Left hindlimb (tissue), 1 donor: Measurements from ENCODE around the gene TM9SF2.
A peak's percentile ranks its signal among the peaks of the same experiment; 100 is the strongest.

Source experiments
- DNase-seq: peaks from one replicate; pipeline ENCODE4 v3.0.0-alpha.2; 2018

Gene TM9SF2

DNA sequence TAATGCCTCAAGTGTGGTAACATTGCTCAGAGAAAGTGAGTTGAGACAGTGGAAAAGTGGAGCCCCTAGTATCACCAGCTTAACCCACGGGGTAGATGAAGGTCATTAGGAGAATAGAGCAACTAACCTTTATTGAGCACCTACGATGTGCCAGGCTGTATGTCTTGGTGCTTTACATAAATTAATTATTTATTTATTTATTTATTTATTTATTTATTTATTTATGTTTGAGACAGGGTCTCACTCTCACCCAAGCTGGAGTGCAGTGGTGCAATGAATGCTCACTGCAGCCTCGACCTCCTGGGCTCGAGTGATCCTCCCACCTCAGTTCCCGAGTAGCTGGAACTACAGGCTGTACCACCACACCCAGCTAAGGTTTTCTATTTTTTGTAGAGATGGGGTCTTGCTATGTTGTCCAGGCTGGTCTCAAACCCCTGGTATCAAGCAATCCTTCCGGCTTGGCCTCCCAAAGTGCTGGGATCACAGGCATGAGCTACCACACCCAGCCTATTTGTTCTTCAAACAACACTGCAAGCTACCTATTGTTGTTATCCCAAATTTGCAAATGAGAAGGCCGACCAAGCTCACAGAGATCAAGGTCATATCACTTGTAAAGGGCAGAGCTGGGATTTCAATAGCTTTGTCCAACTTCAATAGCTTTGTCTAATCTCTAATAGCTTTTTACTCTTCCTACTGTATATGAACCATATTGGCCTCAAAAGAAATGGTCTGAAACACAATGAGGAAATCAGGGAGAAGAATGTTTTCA lies 79.4 kb downstream of the TM9SF2 start:
- DNase-seq, result no peak

DNA sequence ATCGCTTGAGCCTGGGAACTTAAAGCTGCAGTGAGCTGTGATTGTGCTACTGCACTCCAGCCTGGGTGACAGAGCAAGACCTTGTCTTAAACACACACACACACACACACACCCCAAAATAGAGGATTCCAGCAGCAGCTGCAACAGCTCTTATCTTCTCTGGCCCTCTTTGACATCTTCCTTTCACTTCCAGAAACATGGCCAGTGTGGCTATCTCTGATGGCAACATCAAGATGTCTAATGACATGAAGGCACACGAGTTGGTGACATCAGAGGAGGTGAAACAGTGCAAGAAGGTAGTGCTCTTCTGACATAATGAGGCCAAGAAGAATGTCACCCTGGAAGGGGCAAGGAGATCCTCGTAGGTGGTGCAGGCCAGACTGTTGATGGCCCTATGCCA lies 81.2 kb downstream of the TM9SF2 start:
- no peak for DNase-seq

DNA sequence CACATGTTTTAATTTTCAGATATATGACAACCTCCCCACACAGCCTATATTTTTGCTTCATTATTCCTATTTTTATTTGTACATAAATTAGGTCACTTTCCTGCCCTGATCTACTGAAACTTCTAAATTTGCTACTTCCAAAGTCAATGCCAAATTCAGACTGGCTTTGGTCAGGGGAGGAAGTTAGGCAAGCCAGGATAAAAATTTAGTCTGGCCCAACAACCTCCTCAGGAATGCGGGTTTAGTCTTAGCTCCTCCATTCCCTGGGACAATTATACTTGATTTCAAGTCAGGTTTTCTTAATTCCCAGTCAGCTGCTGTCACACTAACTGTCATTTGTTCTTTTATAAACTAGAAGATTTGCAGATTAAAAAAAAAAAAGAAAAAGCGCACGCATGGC lies 84.3 kb downstream of the TM9SF2 start:
- no peak for DNase-seq

DNA sequence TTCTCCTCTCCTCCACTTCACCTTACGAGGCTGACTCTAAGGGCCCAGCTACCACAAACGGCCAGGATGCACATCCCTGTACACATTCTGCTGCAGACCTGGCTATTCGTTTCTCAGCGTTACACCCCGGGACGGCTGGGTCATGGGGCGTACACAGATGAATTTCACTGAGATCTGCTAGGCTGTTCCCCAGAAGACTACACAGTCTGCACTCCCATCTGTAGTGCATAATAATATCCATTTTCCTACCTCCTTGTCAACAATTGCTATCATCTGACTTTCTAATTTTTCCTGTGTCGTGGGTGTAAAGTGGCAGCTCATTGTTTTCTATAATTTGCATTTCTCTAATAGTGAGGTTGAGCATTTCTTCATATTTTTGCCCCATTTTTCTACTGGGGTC lies 85.7 kb downstream of the TM9SF2 start:
- no peak for DNase-seq

DNA sequence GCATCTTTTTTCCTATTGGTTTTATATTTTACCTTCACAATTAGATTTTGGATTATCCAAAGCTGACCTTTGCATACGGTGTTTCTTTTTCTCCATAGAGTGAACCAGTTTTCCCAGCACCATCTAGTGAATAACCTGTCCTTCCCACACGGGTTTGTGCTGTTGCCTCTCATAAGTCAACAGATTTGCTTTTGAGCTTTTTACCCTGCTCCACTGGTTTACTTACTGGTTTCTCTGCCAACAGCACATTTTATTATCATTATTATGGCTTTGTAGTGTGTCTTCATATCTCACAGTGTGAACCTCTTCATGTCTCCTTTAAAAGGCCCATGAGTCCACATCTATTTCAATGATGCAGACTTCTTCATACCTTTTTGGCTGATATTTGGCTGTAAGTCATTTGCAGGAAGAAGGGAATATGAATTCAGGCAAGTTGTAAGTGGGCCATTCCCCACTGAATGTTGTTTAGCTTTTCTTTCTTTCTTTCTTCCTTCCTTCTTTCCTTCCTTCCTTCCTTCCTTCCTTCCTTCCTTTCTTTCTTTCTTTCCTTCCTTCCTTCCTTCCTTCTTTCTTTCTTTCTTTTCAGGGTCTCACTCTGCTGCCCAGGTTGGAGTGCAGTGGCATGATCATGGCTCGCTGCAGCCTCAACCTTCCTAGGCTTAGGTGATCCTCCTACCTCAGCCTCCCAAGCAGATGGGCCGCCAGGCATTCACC lies 86.8 kb downstream of the TM9SF2 start:
- no peak for DNase-seq

DNA sequence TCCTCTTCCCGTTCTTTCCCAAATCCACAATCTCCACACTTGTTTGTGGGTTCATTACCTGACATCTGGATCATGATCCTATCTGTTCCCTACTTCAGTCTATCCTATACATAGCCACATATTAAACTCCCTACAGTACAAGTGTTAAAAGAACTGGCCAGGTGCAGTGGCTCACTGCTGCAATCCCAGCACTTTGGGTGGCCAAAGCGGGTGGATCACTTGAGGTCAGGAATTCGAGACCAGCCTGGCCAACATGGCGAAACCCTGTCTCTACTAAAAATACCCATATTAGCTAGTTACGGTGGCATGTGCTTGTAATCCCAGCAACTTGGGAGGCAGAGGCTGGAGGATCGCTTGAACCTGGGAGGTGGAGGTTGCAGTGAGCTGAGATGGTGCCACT lies 88.3 kb downstream of the TM9SF2 start:
- DNase-seq, result no peak

DNA sequence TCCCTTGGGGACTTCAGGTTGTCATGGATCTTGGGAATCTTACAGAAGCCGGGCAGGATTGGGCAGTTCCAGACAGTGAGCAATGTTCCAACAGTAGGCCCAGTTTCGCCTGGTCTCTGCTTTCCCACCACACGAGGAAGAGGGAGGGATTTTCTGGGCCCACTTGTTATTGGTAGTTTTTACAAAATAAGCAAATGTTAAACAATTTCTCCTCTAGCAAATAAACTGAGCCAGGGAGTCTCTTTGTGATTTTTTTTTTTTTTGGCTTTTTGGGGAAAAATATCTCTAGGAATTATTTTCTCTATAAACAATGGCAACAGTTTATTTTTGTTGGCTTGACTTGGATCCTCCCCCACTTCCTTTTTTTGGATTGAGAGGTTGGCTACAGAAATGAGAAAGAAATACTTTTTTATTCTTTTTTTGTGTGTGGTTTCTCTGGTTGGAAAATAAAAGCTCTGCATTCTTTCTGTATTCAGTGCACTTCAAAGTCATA lies 89.3 kb downstream of the TM9SF2 start:
- DNase-seq, result no peak

DNA sequence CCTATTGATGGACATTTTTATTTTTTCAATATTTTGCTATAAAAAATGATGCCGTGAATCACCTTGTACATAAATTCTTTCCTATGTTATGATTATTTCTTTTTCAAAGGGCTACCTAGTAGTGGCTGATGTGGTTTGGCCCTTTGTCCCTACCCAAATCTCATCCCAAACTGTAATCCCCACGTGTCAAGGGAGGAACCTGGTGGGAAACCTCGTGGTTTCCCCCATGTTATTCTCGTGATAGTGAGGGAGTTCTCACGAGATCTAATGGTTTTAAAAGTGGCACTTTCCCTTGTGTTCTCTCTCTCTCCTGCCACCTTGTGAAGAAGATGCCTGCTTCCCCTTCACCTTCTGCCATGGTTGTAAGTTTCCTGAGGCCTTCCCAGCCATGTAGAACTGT lies 94.9 kb downstream of the TM9SF2 start:
- DNase-seq, result no peak

DNA sequence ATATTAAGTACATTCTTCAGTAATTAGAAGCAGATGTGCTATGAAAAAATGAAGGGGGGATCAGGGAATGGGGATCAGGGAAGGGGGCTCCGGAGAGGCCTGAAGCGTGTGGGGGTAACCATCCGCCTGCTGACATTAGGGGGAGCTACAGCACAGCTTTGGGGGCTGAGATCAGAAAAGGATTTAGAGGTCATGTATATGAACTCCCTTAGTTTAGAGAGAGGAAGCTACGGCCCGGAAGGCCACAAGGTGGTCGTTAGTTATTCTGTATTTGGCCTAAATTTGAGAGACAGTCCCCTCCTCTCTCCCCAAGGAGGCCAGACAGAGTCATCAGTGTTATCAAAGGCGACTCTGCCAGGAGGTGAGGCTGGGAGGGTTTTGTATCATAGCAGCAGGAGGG lies 99.0 kb downstream of the TM9SF2 start:
- no peak for DNase-seq

DNA sequence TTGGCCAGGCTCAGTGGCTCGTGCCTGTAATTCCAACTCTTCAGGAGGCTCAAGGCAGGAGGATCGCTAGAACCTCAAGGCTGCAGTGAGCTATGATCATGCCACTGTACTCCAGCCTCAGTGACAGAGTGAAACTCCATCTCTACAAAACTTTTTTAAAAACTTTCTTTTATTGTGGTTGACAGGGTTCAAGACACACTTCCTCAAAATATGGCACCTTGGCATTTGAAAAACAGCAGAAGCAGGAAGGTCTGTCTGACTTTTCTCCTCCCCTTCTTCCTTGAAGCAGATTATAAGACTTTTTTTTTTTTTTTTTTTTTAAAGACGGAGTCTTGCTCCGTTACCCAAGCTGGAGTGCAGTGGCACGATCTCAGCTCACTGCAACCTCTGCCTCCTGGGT lies 100.3 kb downstream of the TM9SF2 start:
- no peak for DNase-seq

DNA sequence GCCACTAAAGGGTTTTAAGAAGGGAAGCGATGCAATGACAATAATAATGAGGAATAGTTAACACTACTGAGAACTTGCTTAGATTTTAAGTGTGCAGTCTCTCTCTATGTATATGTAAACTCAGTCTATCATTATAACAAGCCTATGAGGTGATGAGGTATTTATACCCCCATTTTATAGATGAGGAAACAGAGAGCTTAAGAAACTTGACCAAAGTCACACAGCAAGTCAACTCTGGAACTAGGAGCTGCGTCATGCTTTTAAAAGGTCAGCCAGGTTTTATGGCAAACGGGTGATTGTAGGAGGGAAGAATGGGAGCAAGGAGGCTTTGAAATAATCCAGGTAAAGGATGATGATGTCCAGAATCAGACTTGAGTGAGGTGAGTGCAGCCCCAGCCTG lies 103.4 kb downstream of the TM9SF2 start:
- DNase-seq, result no peak

DNA sequence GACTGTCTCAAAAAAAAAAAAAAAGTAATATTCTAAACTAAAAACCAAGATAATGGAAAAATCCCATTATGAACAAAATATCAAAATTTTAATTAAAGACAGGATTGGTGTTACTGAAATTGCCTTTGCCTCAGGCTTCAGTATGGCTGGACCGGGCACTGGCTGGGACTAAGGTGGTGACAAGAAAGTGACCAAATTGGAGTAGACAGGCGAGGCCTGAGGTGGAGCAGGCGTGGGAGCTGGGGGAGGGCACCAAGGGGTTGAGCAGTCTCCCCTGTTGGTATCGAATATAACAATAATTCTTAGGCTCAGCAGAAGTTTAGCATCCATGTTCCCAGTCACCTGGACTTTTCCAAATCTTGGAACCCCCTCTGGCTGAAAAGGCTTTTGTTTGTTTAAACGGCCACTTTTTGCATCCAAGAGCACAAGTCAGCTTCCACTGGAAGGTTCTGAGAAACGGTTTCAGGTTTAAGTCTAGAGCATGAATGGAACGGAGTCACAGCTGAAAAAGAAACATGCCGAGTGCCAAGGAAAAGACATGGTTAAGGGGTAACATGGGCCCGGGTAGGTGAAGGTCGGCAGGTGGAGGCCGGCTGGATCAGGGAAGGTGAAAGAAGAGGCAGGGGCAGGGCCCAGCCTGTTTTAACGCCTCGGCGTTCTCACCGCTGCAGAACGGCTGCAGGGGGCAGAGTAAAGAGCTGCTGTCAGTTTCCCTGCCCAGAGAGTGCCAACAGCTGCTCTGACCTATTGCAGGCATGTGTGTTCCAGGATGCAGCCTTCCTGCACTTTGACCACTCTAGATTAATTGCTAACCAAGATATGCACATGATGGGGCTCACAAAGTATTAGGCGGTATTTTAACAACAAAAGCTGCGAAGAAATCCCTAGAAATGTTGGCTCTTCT lies 104.4 kb downstream of the TM9SF2 start:
- peak; percentile 45 for DNase-seq

DNA sequence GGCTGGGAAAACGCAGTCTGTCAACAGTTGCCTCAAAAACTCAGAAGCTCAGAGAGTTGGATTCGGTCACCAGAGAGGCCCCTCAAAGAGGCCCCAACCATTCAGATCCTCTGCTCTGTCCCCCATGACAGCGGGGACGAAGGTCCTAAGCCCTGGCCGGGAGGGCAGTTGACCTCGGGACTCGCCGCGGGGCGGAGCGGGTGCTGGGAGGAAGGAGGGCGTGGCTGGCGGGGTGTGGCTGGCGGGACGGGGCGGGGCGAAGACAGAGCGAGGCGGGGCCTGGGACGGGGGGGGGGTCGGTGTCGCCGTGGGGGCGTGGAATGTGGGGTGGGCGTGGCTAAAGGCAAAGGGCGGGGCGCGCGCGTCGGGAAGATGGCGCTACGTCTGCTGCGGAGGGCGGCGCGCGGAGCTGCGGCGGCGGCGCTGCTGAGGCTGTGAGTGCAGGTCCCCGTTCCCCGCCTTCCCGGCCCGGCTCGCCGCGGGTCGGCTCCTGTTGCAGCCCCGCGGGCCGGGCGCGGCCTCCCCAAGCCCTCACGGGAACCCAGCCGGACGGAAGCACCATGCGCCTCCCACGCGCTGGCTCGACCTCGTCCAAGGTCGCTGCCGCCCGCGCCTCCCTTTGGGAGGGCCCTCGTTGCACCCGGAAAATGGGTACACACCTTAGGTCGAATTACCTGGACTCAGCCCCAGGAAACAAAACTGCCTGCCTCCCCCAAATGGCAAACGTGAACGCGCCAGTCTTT lies 105.2 kb downstream of the TM9SF2 start, which contains the start of gene CLYBL:
TSS of gene CLYBL (plus strand) at position 367 of the 743 bp plus-strand sequence.
- peak; percentile 93 for DNase-seq

DNA sequence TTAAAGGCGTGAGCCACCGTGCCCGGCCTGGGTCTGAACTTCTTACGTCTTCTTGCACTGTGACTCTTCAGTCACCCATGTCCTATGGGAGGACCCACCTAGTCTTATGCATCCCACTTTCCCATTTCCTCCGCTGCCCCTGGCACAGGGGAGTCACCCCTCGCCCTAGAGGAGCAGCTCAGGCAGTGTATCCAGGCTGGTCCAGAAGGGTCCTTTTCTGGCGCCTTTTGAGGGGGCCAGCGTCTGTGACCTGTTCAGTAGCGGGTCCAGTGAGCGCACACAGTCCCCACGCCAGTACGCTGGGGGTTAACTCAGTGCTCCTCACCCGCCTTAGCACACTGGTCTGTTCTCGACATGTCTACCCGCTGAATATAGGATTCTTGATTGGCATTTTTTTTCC lies 107.1 kb downstream of the TM9SF2 start:
- DNase-seq, result no peak

DNA sequence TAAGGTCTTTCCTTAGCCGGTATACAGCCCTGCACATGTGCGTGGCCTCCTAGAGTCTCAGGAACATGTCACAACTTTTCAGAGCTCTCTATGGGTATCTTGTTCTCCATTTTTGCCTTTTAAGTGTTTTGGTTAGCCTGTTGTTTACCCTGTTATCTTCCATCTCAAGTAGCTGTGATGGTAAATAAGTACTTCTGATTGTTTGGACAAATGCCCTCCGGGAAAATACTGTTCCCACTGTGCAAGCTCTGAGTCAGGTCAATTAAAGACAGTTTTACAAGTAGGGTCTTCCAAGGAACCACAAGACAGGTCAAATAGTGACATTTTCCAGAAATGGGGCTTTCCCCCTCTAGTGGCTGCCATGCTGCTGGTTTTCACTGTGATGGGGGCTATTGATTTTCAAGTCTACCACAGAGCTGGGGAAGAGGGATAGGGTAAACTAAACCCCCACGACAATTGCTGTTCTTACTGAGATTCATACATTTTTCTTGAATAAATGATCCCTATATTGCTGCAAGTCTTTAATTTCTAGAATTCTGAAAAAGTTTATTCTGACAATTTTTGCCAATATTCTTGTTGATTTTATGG lies 109.5 kb downstream of the TM9SF2 start:
- DNase-seq, result no peak
